ENCODE measurements around the gene MYO7A. TPM values are rescaled to one million over a fixed set of nuclear protein-coding genes. Genes with fewer than 3 reads are reported as not detected.

The MYO7A gene
- total RNA-seq, 1 donor from 2014 or later: 16.7 TPM

Other genes with a start within 250 kb of the MYO7A start
- gene B3GNT6, start 93.8 kb upstream of the MYO7A start, total RNA-seq: not detected
- 20.1 TPM for gene CAPN5, start 61.3 kb upstream of the MYO7A start, total RNA-seq
- gene OMP, start 25.4 kb upstream of the MYO7A start, total RNA-seq: 2.8 TPM
- gene GDPD4, start 173.4 kb downstream of the MYO7A start, total RNA-seq: not detected

All from sciatic nerve (tissue), 1 donor.